B cell (primary cell): Measurements from ENCODE around the gene GIPC3. TPM values are rescaled to one million over a fixed set of nuclear protein-coding genes. Genes with fewer than 3 reads are reported as not detected.

ENCODE experiments used
- ATAC-seq: fragments of 200-7000 bp; cut with Tn5 transposase; one replicate; pipeline ENCODE4 v1.10.0; 2021; ENCODE audit warnings: low read depth, mild to moderate bottlenecking, moderate number of reproducible peaks, moderate library complexity
- CTCF ChIA-PET: fragments of 350-600 bp; sonication (Branson Sonifier 250); formaldehyde crosslinking; loops from one replicate; lab custom pipeline; 2021; ENCODE audit warnings: antibody characterized with exemption, inconsistent platforms; lab: Charles Lee
- POLR2A ChIA-PET: fragments of 350-600 bp; sonication (Branson Sonifier 250); formaldehyde crosslinking; loops from one replicate; lab custom pipeline; 2021; ENCODE audit warnings: antibody characterized with exemption; lab: Charles Lee
- DNase-seq: peaks from one replicate; pipeline ENCODE4 v3.0.0; 2013
- H2AFZ ChIP-seq: 2 replicates; pipeline ENCODE4 v1.6.1; 2012; ENCODE audit warnings: mild to moderate bottlenecking, low read depth, low read length; ENCODE audit not compliant: insufficient read depth, poor library complexity, severe bottlenecking
- H3K27ac ChIP-seq, 2 donors: 1 replicate in 1 of 2; 2 replicates in 1 of 2; pipeline ENCODE4 v1.5.1; 2012 to 2013; ENCODE audit warnings: low read length in 2 of 2, mild to moderate bottlenecking in 2 of 2, moderate library complexity in 1 of 2
- H3K27me3 ChIP-seq, 4 experiments: fragments of 200-600 bp in 1 of 4; sonication (generic) in 1 of 4; replicated peaks in 1 of 4; 1 replicate in 2 of 4; 2 replicates in 2 of 4; pipeline versions ENCODE4 v1.6.1 to v1.7.0; 2013 to 2016; ENCODE audit warnings: low read length in 3 of 4, mild to moderate bottlenecking in 2 of 4, mixed read lengths in 1 of 4, moderate library complexity in 1 of 4; ENCODE audit not compliant: insufficient read depth in 4 of 4, control insufficient read depth in 3 of 4; ENCODE audit errors: control extremely low read depth in 1 of 4
- H3K36me3 ChIP-seq, 2 experiments: replicated peaks in 1 of 2; 1 replicate in 1 of 2; 2 replicates in 1 of 2; pipeline versions ENCODE4 v1.6.1 to v1.7.1; 2013; ENCODE audit warnings: low read length in 1 of 2; ENCODE audit not compliant: insufficient read depth in 2 of 2, control insufficient read depth in 1 of 2; ENCODE audit errors: control extremely low read depth in 1 of 2, extremely low read depth in 1 of 2
- H3K4me1 ChIP-seq, 2 donors: fragments of 200-600 bp in 1 of 2; sonication (generic) in 1 of 2; 1 replicate in 1 of 2; 2 replicates in 1 of 2; pipeline versions ENCODE4 v1.5.1 to v1.6.1; 2013 to 2017; ENCODE audit warnings: low read length in 2 of 2; ENCODE audit not compliant: control insufficient read depth in 2 of 2, insufficient read depth in 2 of 2
- H3K4me2 ChIP-seq: replicated peaks from 2 replicates; pipeline ENCODE3; 2012; ENCODE audit warnings: mild to moderate bottlenecking, low read depth, low read length; ENCODE audit not compliant: poor library complexity, severe bottlenecking
- H3K4me3 ChIP-seq, 5 experiments: fragments of 200-600 bp in 1 of 5; sonication (generic) in 1 of 5; 1 replicate in 3 of 5; 2 replicates in 2 of 5; pipeline versions ENCODE4 v1.5.1 to v1.7.0; 2011 to 2016; ENCODE audit warnings: low read length in 4 of 5, mild to moderate bottlenecking in 4 of 5, low read depth in 2 of 5, control low read depth in 1 of 5, moderate library complexity in 1 of 5; ENCODE audit not compliant: insufficient read depth in 1 of 5; ENCODE audit errors: control extremely low read depth in 1 of 5, extremely low read depth in 1 of 5
- H3K79me2 ChIP-seq: fragments of 200-600 bp; sonication (generic); one replicate; pipeline ENCODE4 v1.6.0; 2016; ENCODE audit warnings: low read length; ENCODE audit not compliant: control insufficient read depth, insufficient read depth
- H3K9ac ChIP-seq: fragments of 200-600 bp; sonication (generic); 2 replicates; pipeline ENCODE4 v1.6.1; 2017; ENCODE audit warnings: mild to moderate bottlenecking, low read length, moderate library complexity
- H3K9me3 ChIP-seq, 3 donors: one replicate each; pipeline versions ENCODE4 v1.6.1 to v1.7.1; 2013; ENCODE audit warnings: low read length in 2 of 3; ENCODE audit not compliant: control insufficient read depth in 2 of 3, insufficient read depth in 1 of 3; ENCODE audit errors: control extremely low read depth in 1 of 3
- H4K20me1 ChIP-seq: 2 replicates; pipeline ENCODE4 v1.6.0; 2012; ENCODE audit warnings: mild to moderate bottlenecking, low read length; ENCODE audit not compliant: insufficient read depth, control insufficient read depth, poor library complexity, severe bottlenecking
- H3K27ac Mint-ChIP-seq: one replicate; pipeline ENCODE4 v1.8.0; 2021; ENCODE audit warnings: mixed read lengths
- H3K27me3 Mint-ChIP-seq: one replicate; pipeline ENCODE4 v1.8.0; 2021; ENCODE audit warnings: mixed read lengths
- H3K4me1 Mint-ChIP-seq: one replicate; pipeline ENCODE4 v1.8.0; 2021; ENCODE audit warnings: mixed read lengths
- H3K4me3 Mint-ChIP-seq: one replicate; pipeline ENCODE4 v1.8.0; 2021; ENCODE audit warnings: mixed read lengths
- H3K9me3 Mint-ChIP-seq: one replicate; pipeline ENCODE4 v1.8.0; 2022; ENCODE audit warnings: mixed read lengths; ENCODE audit not compliant: insufficient read depth
- EZH2 ChIP-seq: IDR thresholded peaks from 2 replicates; pipeline ENCODE4 v1.6.1; 2012; ENCODE audit warnings: borderline replicate concordance, low read depth, mild to moderate bottlenecking, moderate library complexity, low read length; ENCODE audit not compliant: insufficient read depth, poor library complexity, severe bottlenecking
- WGBS: methylation state at CpG from one replicate; pipeline ENCODE4 v1.1.5; 2013; ENCODE audit warnings: missing lambda C conversion rate; ENCODE audit not compliant: insufficient coverage; 5-methylcytosine and 5-hydroxymethylcytosine counted together
- intact Hi-C: fragments of 100-400 bp; cut with micrococcal nuclease; formaldehyde crosslinking; loops from one replicate; pipeline ENCODE4 v1.10.0; 2022
- polyA plus RNA-seq: library from polyadenylated mRNA; depleted of rRNA; stranded (reverse); fragments of >200 nt; gene quantifications from 2 replicates; pipeline ENCODE4 v1.2.3, GENCODE V29; 2012
- total RNA-seq, 2 donors: library from RNA; stranded (reverse); fragments of 120-200 nt in 1 of 2; gene quantifications; 1 replicate in 1 of 2; 2 replicates in 1 of 2; pipeline versions ENCODE4 v1.2.3 to v1.2.4, GENCODE V29; 2013 to 2022
- TF ChIP-seq, protein P1 (sequence below): fragments of 200-600 bp; IDR thresholded peaks from one replicate; pipeline ENCODE4 v1.8.0; 2022; ENCODE audit warnings: antibody characterized with exemption, mild to moderate bottlenecking

GIPC3 gene
- total and polyA plus RNA-seq, 2 donors (not counting 1 experiment from before 2014, with no cell fraction given) = 0.47 to 0.48 TPM

- H3K4me2 ChIP-seq = no peak overlapping the region
- H3K9me3 ChIP-seq = no peaks in the 10 kb centered on the region
- ChIA-PET POLR2A (no interaction called here), CTCF (interaction anchor here (0.6 to 1.3 kb wide), 3 partner anchors 37 to 157 kb away, joined by 3 to 4 read pairs (median 3); partner anchors contain the start of gene GIPC3)
- H3K27ac ChIP-seq = no peak overlapping the region
- no peaks in the 10 kb centered on the region for H3K27me3 ChIP-seq
- H3K4me3 ChIP-seq = no peak overlapping the region
- intact Hi-C loops = no loop called here
- H3K9ac ChIP-seq = no peak overlapping the region
- H3K27ac Mint-ChIP-seq = no peak overlapping the region
- H3K4me3 Mint-ChIP-seq = peak overlapping the region; percentile 34
- H2AFZ ChIP-seq = no peak overlapping the region
- peaks cover 0 to 31% of the 10 kb centered on the region in 2 experiments for H3K36me3 ChIP-seq
- peaks cover 62% of the 10 kb centered on the region for H4K20me1 ChIP-seq
- peaks cover 58% of the 10 kb centered on the region for H3K79me2 ChIP-seq
- no peaks in the 10 kb centered on the region for H3K9me3 Mint-ChIP-seq
- H3K4me1 Mint-ChIP-seq = peaks cover 37% of the 10 kb centered on the region
- peaks cover 26 to 29% of the 10 kb centered on the region in 2 donors for H3K4me1 ChIP-seq
- ATAC-seq (no peak), DNase-seq (no peak)
- WGBS = 94% methylated on average over 8 of the region's 12 CpGs
- H3K27me3 Mint-ChIP-seq = no peaks in the 10 kb centered on the region
- TF ChIP-seq EZH2 = no peak
- TF ChIP-seq, protein P1, sequence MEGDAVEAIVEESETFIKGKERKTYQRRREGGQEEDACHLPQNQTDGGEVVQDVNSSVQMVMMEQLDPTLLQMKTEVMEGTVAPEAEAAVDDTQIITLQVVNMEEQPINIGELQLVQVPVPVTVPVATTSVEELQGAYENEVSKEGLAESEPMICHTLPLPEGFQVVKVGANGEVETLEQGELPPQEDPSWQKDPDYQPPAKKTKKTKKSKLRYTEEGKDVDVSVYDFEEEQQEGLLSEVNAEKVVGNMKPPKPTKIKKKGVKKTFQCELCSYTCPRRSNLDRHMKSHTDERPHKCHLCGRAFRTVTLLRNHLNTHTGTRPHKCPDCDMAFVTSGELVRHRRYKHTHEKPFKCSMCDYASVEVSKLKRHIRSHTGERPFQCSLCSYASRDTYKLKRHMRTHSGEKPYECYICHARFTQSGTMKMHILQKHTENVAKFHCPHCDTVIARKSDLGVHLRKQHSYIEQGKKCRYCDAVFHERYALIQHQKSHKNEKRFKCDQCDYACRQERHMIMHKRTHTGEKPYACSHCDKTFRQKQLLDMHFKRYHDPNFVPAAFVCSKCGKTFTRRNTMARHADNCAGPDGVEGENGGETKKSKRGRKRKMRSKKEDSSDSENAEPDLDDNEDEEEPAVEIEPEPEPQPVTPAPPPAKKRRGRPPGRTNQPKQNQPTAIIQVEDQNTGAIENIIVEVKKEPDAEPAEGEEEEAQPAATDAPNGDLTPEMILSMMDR = no peak
Observed at GRCh38 chr19:3622224-3622623, 36.9 kb downstream of the GIPC3 start.

DNA sequence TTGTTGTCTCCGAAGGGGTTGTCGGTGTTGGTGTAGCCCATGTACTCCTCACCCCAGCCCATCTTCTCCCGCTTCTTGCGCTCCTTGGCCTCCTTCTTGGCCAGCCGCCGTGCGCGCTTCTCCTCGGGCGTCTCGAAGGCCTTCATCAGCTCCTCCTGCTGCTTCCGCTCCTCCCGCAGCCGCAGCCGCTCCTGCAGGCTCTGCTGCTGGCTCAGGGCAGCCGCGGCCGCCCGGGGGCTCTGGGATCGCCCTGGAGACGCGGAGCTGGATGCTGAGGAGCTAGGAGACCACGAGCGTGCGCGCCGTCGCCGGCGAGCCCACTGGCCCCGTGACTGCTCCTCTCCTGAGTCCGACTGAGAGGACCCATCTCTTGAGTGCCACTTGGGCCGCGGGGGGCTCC, 38.4 kb downstream of the GIPC3 start:
- 98% methylated on average over 34 of the region's 34 CpGs for WGBS
- Mint-ChIP-seq H3K27me3 (no peaks in the 10 kb centered on the region), H3K4me1 (peaks cover 26% of the 10 kb centered on the region), H3K27ac (no peak overlapping the region), H3K9me3 (no peaks in the 10 kb centered on the region), H3K4me3 (no peak overlapping the region)
- Histone ChIP-seq H3K79me2 (peaks cover 58% of the 10 kb centered on the region), H3K9me3 (no peaks in the 10 kb centered on the region), H3K36me3 (peaks cover 0 to 26% of the 10 kb centered on the region in 2 experiments), H3K4me1 (peaks cover 17 to 21% of the 10 kb centered on the region in 2 donors), H3K27me3 (no peaks in the 10 kb centered on the region), H3K4me2 (no peak overlapping the region), H4K20me1 (peaks cover 61% of the 10 kb centered on the region), H3K27ac (no peak overlapping the region), H2AFZ (no peak overlapping the region), H3K4me3 (no peak overlapping the region), H3K9ac (no peak overlapping the region)
- intact Hi-C loops = no loop called here
- DNase-seq (no peak), ATAC-seq (no peak)
- TF ChIP-seq, protein P1 = no peak
- TF ChIP-seq EZH2 = no peak
- POLR2A ChIA-PET = no interaction called here
- CTCF ChIA-PET = interaction anchor here (1.3 kb wide), 1 partner anchor 79 kb away, joined by 3 read pairs; no protein-coding TSS in a partner anchor
